ENCODE data around the gene CDIPT. TPM values are rescaled to one million over a fixed set of nuclear protein-coding genes. Genes with fewer than 3 reads are reported as not detected.

The CDIPT gene
- total and polyA plus RNA-seq, 2 of the 13 experiments (the other 11 are each of a cell fraction or from before 2014, with no cell fraction given), result 54.9 to 97.5 TPM

DNA sequence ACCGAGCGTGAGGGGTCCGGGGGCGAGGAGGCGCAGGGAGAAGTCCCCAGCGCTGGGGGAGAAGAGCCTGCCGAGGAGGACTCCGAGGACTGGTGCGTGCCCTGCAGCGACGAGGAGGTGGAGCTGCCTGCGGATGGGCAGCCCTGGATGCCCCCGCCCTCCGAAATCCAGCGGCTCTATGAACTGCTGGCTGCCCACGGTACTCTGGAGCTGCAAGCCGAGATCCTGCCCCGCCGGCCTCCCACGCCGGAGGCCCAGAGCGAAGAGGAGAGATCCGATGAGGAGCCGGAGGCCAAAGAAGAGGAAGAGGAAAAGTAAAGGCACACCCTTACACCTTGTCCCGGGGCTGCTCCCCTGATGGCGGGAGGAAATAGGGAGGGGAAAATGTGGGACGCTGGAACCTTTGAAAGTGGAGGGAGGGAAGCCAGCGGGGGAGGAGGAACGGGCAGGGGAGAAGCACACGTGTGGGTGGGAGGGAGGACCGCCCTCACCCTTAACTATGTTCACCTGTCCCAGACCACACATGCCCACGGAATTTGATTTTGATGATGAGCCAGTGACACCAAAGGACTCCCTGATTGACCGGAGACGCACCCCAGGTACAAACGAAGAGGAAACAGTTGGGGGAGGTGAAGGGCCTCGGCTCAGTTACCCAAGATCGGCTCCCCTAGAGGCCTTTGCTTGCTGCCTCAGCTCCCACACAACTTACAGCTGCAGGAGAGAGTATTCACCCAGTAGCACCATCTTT is 46.2 kb downstream of the CDIPT start (continued):
- TF ChIP-seq ZNF713 (CRISPR knock-in tag; IDR thresholded peaks at IDR 0.05) (0 out of 2 replicates have a peak, but pooled peaks have one; percentile 25), ZNF746 (CRISPR knock-in tag; IDR thresholded peaks at IDR 0.05) (peak; percentile 78), ZSCAN30 (CRISPR knock-in tag; IDR thresholded peaks at IDR 0.05) (peak; percentile 26; the same call in 1 of the 2 replicates), ZKSCAN5 (CRISPR knock-in tag; IDR thresholded peaks at IDR 0.05) (no peak), ZNF674 (CRISPR knock-in tag; IDR thresholded peaks at IDR 0.05; ENCODE audit: low read depth) (peak; percentile 66; the same call in 1 of the 2 replicates), ZNF20 (CRISPR knock-in tag; IDR thresholded peaks at IDR 0.05) (no peak), REL (CRISPR knock-in tag; conservative IDR thresholded peaks at IDR 0.05) (0 out of 2 replicates have a peak, but pooled peaks have one; percentile 18), TGIF2 (CRISPR knock-in tag; IDR thresholded peaks at IDR 0.05) (peak; percentile 78), PHF8 (CRISPR knock-in tag; IDR thresholded peaks at IDR 0.05) (peak; percentile 20; the same call in 1 of the 2 replicates), RBFOX2 (IDR thresholded peaks at IDR 0.05; ENCODE audit: low read depth, low read length) (0 out of 2 replicates have a peak, but pooled peaks have one; percentile 6), NBN (conservative IDR thresholded peaks at IDR 0.05) (no peak), ZNF605 (CRISPR knock-in tag; IDR thresholded peaks at IDR 0.05) (peak; percentile 58), FLYWCH1 (CRISPR knock-in tag; IDR thresholded peaks at IDR 0.05) (no peak), CHCHD3 (CRISPR knock-in tag; IDR thresholded peaks at IDR 0.05) (no peak), FOXK2 (IDR thresholded peaks at IDR 0.05) (no peak), ZNF232 (CRISPR knock-in tag; IDR thresholded peaks at IDR 0.05; ENCODE audit: borderline replicate concordance) (no peak), ZNF816 (CRISPR knock-in tag; IDR thresholded peaks at IDR 0.05; ENCODE audit: borderline replicate concordance) (no peak; the same call in 1 of the 2 replicates), NCOA5 (CRISPR knock-in tag; IDR thresholded peaks at IDR 0.05) (no peak)
- TF ChIP-seq, protein P1, sequence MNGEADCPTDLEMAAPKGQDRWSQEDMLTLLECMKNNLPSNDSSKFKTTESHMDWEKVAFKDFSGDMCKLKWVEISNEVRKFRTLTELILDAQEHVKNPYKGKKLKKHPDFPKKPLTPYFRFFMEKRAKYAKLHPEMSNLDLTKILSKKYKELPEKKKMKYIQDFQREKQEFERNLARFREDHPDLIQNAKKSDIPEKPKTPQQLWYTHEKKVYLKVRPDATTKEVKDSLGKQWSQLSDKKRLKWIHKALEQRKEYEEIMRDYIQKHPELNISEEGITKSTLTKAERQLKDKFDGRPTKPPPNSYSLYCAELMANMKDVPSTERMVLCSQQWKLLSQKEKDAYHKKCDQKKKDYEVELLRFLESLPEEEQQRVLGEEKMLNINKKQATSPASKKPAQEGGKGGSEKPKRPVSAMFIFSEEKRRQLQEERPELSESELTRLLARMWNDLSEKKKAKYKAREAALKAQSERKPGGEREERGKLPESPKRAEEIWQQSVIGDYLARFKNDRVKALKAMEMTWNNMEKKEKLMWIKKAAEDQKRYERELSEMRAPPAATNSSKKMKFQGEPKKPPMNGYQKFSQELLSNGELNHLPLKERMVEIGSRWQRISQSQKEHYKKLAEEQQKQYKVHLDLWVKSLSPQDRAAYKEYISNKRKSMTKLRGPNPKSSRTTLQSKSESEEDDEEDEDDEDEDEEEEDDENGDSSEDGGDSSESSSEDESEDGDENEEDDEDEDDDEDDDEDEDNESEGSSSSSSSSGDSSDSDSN (CRISPR knock-in tag; IDR thresholded peaks at IDR 0.05), result peak; percentile 76; the same call in 1 of the 2 replicates
- TF ChIP-seq, protein P2, sequence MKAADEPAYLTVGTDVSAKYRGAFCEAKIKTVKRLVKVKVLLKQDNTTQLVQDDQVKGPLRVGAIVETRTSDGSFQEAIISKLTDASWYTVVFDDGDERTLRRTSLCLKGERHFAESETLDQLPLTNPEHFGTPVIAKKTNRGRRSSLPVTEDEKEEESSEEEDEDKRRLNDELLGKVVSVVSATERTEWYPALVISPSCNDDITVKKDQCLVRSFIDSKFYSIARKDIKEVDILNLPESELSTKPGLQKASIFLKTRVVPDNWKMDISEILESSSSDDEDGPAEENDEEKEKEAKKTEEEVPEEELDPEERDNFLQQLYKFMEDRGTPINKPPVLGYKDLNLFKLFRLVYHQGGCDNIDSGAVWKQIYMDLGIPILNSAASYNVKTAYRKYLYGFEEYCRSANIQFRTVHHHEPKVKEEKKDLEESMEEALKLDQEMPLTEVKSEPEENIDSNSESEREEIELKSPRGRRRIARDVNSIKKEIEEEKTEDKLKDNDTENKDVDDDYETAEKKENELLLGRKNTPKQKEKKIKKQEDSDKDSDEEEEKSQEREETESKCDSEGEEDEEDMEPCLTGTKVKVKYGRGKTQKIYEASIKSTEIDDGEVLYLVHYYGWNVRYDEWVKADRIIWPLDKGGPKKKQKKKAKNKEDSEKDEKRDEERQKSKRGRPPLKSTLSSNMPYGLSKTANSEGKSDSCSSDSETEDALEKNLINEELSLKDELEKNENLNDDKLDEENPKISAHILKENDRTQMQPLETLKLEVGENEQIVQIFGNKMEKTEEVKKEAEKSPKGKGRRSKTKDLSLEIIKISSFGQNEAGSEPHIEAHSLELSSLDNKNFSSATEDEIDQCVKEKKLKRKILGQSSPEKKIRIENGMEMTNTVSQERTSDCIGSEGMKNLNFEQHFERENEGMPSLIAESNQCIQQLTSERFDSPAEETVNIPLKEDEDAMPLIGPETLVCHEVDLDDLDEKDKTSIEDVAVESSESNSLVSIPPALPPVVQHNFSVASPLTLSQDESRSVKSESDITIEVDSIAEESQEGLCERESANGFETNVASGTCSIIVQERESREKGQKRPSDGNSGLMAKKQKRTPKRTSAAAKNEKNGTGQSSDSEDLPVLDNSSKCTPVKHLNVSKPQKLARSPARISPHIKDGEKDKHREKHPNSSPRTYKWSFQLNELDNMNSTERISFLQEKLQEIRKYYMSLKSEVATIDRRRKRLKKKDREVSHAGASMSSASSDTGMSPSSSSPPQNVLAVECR (CRISPR knock-in tag; IDR thresholded peaks at IDR 0.05; ENCODE audit: borderline replicate concordance), result no peak; the same call in 1 of the 2 replicates
- TF ChIP-seq, protein P3, sequence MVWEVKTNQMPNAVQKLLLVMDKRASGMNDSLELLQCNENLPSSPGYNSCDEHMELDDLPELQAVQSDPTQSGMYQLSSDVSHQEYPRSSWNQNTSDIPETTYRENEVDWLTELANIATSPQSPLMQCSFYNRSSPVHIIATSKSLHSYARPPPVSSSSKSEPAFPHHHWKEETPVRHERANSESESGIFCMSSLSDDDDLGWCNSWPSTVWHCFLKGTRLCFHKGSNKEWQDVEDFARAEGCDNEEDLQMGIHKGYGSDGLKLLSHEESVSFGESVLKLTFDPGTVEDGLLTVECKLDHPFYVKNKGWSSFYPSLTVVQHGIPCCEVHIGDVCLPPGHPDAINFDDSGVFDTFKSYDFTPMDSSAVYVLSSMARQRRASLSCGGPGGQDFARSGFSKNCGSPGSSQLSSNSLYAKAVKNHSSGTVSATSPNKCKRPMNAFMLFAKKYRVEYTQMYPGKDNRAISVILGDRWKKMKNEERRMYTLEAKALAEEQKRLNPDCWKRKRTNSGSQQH (CRISPR knock-in tag; IDR thresholded peaks at IDR 0.05; ENCODE audit: low read depth), result peak; percentile 64; the same call in 1 of the 2 replicates
